GM08714 (cell line): ENCODE measurements around the gene MBTD1.
"Not testable (repeated sequence)": the region's sequence is repeated elsewhere in the genome, so short reads cannot be mapped to it uniquely, and the experiment has no call there.

Experiments used
- H3K4me3 ChIP-seq: fragments of 200-500 bp; sonication (Bioruptor generic); 2 replicates; pipeline ENCODE4 v1.5.1; 2014; ENCODE audit warnings: mild to moderate bottlenecking, low read length, inconsistent platforms
- ZNF274 ChIP-seq: IDR thresholded peaks from 2 replicates; pipeline ENCODE4 v1.6.1; 2012; ENCODE audit warnings: mild to moderate bottlenecking, low read depth, low read length

Gene MBTD1

DNA sequence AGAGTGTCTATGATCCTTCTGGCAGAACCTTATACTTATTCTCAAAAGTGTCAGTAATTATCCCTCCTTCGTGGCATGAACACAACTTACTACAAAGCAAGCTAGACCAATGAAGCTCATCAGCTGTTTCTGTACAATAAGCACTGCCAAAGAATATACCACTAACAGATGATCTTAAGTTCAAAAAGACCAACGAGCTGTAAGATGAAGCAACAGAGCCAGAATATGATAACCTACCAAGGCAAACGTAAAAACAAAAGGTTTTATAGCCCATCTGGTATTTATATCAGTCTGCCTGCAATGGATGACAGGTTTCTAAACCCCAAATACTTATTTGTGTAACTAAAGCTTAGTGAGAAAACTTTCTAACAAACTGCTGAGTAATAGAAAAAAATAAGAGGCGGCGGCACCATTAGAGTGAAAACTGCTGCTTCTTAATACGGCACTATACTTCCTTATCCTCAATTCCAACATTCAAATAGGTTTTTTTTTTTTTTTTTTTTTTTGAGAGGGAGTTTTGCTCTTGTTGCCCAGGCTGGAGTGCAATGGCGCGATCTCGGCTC is 71.5 kb downstream of the MBTD1 start:
- TF ChIP-seq ZNF274, result no peak
- no peak overlapping the region for H3K4me3 ChIP-seq

DNA sequence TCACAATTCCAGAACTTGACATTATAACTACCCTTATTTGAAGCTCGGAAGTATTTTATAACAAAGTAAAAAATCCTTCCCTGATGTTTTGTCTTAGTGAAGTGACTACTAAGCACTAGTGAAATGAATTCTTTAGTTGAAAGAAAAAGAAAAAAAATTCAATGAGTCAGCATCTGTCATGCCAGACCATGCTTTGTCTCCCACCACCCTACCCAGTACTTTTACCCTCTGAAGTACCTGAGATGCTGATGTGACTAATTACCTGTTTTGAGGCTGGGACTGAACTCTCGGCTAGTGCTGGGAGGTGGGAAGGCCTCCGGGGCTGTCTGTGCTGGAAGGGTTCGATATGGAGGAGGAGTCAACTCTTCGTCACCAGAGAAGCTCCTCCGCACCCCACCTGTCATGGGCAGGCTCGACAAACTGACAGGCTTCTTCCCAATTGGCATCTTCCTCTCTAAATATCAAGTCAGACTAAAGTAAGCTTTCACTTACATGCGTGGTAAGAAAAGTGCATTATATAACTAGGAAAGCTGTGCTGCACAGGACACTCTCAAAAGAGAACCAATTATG is 74.0 kb downstream of the MBTD1 start:
- H3K4me3 ChIP-seq, result no peak overlapping the region
- TF ChIP-seq ZNF274, result no peak

DNA sequence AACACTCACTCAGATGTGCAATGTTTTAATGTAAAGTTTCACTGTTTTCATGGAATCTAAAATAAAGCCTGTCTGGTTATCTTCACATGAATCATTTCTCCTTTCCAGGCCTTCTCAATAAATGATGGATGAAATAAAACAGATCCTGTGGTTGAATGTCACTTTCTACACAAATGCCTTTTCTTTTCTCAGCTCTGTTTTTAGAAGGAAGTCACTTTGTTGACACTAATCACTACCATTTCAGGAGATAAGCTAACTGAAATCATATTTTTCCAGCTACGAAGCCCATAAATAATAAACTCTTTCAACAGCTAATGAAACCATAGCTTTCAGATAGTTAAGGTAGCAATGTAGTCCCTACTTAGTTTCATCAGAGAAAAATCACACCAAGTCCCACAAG is 75.7 kb downstream of the MBTD1 start:
- no peak for TF ChIP-seq ZNF274

DNA sequence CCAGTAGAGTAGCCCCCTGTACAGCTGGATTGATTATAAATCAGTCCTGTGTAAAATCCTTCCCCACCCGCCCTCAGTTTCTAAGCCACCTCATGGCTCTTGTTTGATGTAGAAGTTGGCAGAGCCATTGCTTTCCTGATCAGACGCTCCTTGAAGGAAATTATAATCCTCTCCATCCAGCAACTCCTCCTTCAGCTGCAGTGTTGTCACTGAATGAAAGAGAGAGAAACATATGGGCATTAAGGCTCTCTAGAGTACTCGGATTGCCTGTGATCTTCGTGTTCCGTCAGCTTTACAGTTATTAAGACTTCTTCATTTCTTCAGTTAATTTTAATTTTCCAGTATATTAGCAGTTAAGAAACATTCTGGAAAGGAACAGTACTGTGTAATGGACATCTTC is 79.4 kb downstream of the MBTD1 start:
- TF ChIP-seq ZNF274, result no peak
- H3K4me3 ChIP-seq, result no peak overlapping the region

More for the DNA sequence above, 75.7 kb downstream of the MBTD1 start:
- H3K4me3 ChIP-seq, result no peak overlapping the region

DNA sequence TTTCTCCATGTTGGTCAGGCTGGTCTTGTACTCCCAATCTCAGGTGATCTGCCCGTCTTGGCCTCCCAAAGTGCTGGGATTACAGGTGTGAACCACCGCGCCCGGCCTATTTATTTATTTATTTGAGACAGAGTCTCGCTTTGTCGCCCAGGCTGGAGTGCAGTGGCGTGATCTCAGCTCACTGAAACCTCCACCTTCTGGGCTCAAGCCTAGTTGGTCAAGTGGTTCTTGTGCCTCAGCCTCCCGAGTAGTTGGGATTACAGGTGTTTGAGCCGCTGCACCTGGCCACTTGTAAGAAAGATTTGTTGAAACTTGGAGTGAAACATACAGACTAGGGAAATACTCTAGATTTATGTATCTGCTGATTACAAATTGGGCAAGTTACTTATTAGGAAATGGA is 87.8 kb downstream of the MBTD1 start:
- H3K4me3 ChIP-seq, result not testable (repeated sequence)

DNA sequence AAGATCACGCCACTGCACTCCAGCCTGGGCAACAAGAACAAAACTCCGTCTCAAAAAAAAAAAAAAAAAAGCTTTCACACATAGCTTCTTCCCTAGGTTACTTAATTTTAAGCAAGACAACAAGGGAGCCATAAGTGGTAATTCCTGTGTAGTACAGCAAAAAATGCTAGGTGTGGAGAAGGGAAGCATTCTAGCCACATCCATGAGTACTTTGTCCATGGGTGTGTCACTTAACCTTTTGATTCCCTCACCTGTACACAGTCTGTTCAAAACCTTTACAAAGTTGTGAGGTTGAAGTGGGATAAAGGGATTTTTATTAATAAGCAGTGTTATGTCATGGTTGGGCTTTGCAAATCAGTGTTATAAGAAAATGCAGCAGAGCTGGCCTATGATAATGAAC is 89.1 kb downstream of the MBTD1 start:
- TF ChIP-seq ZNF274, result no peak
- H3K4me3 ChIP-seq, result no peak overlapping the region

DNA sequence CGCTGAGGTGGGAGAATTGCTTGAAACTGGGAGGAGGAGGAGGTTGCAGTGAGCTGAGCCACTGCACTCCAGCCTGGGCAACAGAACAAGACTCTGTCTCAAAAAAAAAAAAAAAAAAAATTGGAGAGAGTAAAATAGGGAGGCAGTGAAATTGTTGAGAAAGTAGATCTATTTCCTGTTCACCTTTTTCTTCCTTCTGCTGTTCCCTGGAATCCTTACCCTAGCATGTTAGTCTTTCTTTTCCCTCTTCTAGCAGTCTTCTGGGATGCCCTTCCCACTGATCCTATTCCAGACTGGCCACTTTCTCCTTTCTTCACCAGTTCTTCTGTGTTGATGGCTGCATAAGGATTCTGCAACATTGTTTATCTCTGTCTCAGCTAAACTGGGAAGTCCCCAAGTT is 90.5 kb downstream of the MBTD1 start:
- no peak overlapping the region for H3K4me3 ChIP-seq
- TF ChIP-seq ZNF274, result no peak

DNA sequence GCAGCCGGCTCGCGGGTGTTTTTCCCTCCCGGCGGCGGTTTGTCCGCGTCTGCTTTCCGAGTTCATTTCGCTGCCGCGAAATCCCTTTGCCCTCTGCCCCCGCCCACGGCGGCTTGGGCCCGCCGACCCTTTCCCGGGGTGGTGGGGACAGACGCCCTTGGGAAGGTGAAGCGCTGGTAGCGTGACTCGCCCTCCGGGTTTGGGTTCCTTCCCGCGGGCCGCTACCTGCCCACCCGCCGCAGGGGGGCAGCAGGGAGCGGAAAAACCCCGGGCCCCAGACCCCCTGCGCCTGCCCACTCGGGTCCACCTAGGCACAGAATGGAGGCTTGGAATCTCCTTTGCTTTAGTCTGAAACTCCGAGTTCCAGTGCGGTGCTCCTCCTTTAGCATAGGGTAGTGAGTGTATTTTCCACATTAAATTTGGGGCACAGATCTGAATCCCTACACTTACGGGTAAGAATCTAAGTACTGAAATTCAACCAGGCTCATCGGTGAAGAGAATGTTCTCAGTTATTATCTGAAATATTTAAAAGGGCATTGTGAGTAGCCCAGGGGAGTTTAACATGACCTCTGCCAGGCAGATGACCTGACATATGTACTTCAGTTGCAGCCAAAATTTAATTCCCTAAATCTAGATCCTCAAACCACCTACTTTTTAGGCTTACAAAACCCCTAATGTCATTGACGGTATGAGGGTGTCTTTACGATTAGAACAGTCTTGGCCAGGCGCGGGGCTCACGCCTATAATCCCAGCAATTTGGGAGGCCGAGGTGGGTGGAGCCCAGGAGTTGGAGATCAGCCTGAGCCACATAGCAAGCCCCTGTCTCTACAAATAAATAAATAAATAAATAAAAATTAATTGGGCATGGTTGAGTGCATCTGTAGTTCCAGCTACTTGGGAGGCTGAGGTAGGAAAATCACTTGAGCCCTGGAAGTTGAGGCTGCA is 92.6 kb downstream of the MBTD1 start:
- peak overlapping the region; percentile 89 for H3K4me3 ChIP-seq
- TF ChIP-seq ZNF274, result no peak

DNA sequence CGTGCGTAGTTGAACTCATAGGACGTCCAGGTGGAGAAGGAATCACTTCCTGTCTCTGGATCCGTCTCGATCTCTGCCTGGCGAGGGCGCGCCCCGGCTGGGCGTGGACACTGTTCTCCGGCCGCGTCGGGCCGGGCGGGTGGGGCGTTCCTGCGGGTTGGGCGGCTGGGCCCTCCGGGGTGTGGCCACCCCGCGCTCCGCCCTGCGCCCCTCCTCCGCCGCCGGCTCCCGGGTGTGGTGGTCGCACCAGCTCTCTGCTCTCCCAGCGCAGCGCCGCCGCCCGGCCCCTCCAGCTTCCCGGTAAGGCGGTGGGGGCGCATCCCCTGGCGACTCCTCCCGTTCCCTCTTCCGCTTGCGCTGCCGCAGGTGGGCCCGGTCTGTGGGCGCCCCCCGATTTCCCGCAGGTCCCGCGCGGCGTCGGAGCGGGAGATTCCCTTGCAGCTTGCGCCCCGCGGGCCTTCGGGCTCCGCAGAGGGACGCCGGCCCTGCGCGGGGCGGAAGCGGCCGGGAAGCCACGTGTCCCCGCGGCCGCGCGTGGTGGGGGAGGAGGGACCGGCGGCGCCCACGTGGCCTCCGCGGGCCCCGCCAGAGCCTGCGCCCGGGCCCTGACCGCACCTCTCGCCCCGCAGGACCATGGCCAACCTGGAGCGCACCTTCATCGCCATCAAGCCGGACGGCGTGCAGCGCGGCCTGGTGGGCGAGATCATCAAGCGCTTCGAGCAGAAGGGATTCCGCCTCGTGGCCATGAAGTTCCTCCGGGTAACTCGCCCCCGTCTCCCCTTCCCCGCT is 93.5 kb downstream of the MBTD1 start, which contains the start of gene NME2:
Gene NME2, plus strand, starts transcription at position 214 of the 789 bp plus-strand sequence. Its CDS starts 420 bp downstream, at position 634.
- H3K4me3 ChIP-seq, result peak within 1 kb of the TSS; percentile 89
- no peak for TF ChIP-seq ZNF274

DNA sequence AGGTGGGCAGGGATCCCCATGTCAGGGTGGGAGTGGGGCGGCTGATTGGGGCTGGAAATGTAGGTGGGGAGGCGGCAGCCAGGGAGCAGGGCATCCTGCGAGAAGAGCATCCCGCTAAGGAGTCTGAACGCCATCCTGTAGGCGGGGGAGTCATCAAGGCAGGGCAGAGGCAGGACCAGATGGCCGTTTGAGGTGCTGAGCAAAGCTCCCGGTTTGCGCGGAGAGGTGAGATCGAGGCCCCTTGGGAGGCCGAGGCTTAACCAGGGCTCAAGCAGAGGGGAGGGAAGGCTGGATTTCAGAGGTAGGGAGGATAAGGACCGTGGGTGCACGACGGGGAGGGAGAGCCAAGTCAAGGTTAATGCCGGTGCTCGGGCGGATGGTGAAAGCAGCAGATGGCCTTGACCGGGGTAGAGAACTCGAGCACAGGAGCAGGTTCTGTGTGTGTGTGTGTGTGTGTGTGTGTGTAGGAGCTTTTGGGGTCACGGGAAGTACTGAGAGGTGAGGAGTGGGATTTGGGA is 94.1 kb downstream of the MBTD1 start:
- TF ChIP-seq ZNF274, result no peak
- H3K4me3 ChIP-seq, result peak overlapping the region; percentile 89

DNA sequence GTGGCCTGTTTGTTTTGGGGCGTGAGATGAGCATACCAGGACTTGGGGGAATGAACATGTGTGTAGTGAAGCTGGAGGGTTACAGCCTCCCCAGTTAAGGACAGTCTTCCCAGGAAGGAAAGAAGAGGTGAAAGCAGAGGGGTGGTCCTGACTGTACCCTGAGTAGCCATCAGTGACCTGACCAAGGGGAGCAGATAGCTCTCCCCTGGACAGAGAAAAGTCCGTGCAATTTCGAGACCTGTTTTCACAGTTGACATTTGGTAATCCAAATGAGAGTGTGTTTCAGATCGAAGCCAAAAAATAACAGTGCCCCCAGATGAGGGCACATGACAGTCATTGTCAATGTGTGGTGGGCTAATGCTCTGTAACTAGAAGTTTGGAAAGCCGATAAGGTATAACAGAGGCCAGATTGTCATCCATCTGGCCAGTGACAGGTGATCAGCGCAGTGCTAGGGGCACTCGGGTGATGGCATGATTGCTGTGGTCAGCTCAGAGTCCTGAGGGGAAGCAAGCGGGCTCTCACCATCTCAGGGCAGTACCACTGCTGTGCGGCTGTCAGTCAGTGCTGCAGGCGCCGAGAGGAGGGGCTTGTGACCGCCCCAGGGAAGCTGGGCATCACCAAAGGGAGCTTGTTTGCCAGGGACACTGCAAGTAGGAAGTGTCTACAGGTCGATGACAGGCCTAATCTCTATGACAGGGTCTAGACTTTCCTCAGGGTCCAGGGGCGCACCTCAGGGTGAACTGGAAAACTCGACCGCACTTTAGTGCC is 94.8 kb downstream of the MBTD1 start:
- no peak for TF ChIP-seq ZNF274
- no peak overlapping the region; the same call in 1 of the 2 replicates for H3K4me3 ChIP-seq

DNA sequence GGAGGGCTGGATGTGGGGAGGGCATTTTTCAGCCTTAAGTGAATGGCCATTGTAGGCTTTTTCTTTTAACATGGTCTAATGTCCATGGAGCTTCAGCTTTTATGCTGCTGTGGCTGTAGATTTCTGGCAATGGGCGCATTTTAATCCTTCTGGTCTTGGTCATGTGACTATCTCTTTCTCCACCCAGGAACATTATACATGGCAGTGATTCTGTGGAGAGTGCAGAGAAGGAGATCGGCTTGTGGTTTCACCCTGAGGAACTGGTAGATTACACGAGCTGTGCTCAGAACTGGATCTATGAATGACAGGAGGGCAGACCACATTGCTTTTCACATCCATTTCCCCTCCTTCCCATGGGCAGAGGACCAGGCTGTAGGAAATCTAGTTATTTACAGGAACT is 98.3 kb downstream of the MBTD1 start:
- no peak overlapping the region for H3K4me3 ChIP-seq
- no peak for TF ChIP-seq ZNF274

DNA sequence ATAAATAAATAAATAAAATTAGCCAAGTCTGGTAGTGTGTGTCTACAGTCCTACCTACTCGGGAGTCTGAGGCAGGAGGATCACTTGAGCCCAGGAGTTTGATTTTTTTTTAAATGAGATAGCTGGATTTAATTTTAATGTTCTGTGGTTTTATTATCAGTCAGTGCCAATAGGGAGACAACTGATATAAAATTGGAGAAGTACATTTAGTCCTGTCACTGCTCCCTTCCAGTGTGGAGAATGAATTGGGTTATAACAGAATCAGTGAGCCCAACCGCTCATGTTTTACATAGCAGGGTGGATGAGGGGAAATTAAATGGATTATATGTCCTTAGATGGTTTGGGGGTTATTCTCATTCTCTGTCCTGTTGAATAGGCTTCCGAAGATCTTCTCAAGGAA is 100.2 kb downstream of the MBTD1 start:
- no peak for TF ChIP-seq ZNF274
- H3K4me3 ChIP-seq, result no peak overlapping the region
